H1 (cell line): ENCODE results near the gene HECTD3. TPM values are rescaled to one million over a fixed set of nuclear protein-coding genes. Genes with fewer than 3 reads are reported as not detected.

Experiments used
- CHD1 ChIP-seq: IDR thresholded peaks from 2 replicates; pipeline ENCODE4 v1.6.1; 2012; ENCODE audit warnings: low read depth, low read length, improper control_type of control experiment
- CHD7 ChIP-seq: fragments of 300-600 bp; sonication (generic); IDR thresholded peaks from 2 replicates; pipeline ENCODE4 v1.7.1; 2012; ENCODE audit warnings: low read length, moderate library complexity, mild to moderate bottlenecking, inconsistent platforms; ENCODE audit not compliant: insufficient replicate concordance
- POLR2AphosphoS5 ChIP-seq: IDR thresholded peaks from 2 replicates; pipeline ENCODE4 v1.6.1; 2011; ENCODE audit warnings: low read depth, low read length
- RNF2 ChIP-seq: fragments of 200-900, 300-1000 bp; sonication (generic); IDR thresholded peaks from 2 replicates; pipeline ENCODE4 v1.7.1; 2016; ENCODE audit warnings: borderline replicate concordance, low read depth, mild to moderate bottlenecking, antibody characterized with exemption, low read length; ENCODE audit not compliant: poor library complexity, severe bottlenecking; ENCODE audit errors: missing control alignments
- SAP30 ChIP-seq: fragments of 300-600 bp; sonication (generic); IDR thresholded peaks from 2 replicates; pipeline ENCODE4 v1.7.1; 2012; ENCODE audit warnings: low read length, moderate library complexity, mild to moderate bottlenecking, inconsistent platforms; ENCODE audit not compliant: insufficient read depth, insufficient replicate concordance
- polyA plus RNA-seq, 7 experiments: library from polyadenylated mRNA; depleted of rRNA in 3 of 7; stranded (reverse) in 5 of 7; unstranded in 2 of 7; fragments of >200 nt in 5 of 7; fragments of 200-250 nt in 2 of 7; gene quantifications; 1 replicate in 5 of 7; 2 replicates in 1 of 7; 4 replicates in 1 of 7; pipeline versions ENCODE4 v1.2.1 to v1.2.3, GENCODE V29; 2011 to 2013; ENCODE audit warnings: missing spikeins in 2 of 7, mixed read lengths in 2 of 7
- total RNA-seq: library from RNA; stranded (reverse); fragmentation: NEBNext Ultra II Directional; extraction: Animal tissue kit (Norgen Biotek cat#: 25700); gene quantifications from 2 replicates; pipeline ENCODE4 v1.2.1, GENCODE V29; 2021

HECTD3 gene
- total and polyA plus RNA-seq, 2 of the 8 experiments (the other 6 are each of a cell fraction or from before 2014, with no cell fraction given), result 32.9 to 52.7 TPM

DNA sequence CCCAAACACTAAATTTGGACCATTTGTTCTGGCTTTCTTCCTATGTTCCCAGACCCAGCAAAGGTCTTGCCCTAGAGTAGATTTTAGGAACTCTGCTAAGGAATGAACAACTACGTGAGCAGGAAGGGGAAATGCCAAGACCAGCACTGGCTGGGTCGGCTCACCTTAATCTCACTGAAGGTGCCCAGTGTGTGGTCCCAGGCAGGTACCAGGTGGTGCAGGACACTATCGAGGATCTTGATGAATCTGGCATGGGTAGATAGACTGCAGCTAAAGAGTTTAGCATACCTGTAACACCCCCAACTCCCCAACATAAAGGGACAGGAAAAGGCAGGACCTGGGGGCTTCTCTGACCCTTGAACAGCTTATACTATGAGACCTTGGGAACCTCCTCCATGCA, 3.0 kb downstream of the HECTD3 start (continued):
- TF ChIP-seq CHD1 (no peak), RNF2 (no peak), POLR2AphosphoS5 (no peak), SAP30 (no peak), CHD7 (no peak)
